Measurements from ENCODE around the gene HIBADH. TPM values are rescaled to one million over a fixed set of nuclear protein-coding genes. Genes with fewer than 3 reads are reported as not detected.
"Not testable (repeated sequence)": the region's sequence is repeated elsewhere in the genome, so short reads cannot be mapped to it uniquely, and the experiment has no call there.

Gene HIBADH
- polyA plus RNA-seq, 1 donor = 90.5 TPM

- DNase-seq = no peak
Observed at GRCh38 chr7:27549606-27550005, 113.1 kb downstream of the HIBADH start.

- DNase-seq = no peak
Observed at GRCh38 chr7:27548304-27548703, 114.4 kb downstream of the HIBADH start.

GRCh38 chr7:27547401-27547800, 115.3 kb downstream of the HIBADH start:
- DNase-seq = no peak

GRCh38 chr7:27546610-27547009, 116.1 kb downstream of the HIBADH start:
- no peak for DNase-seq

- DNase-seq = no peak
Observed at GRCh38 chr7:27535795-27536194, 126.9 kb downstream of the HIBADH start.

- no peak for DNase-seq
Observed at GRCh38 chr7:27533652-27534081, 129.0 kb downstream of the HIBADH start.

GRCh38 chr7:27532314-27532713, 130.4 kb downstream of the HIBADH start:
- no peak for DNase-seq

GRCh38 chr7:27527348-27527714, 135.4 kb downstream of the HIBADH start:
- DNase-seq = no peak

- DNase-seq = no peak
Observed at GRCh38 chr7:27526611-27527347, 135.9 kb downstream of the HIBADH start.

- no peak for DNase-seq
Observed at GRCh38 chr7:27526131-27526530, 136.6 kb downstream of the HIBADH start.

- no peak for DNase-seq
Observed at GRCh38 chr7:27523321-27523720, 139.4 kb downstream of the HIBADH start.

- DNase-seq = no peak
Observed at GRCh38 chr7:27522566-27522965, 140.1 kb downstream of the HIBADH start.

- DNase-seq = peak; percentile 45
Observed at GRCh38 chr7:27520815-27521790, 141.6 kb downstream of the HIBADH start.

GRCh38 chr7:27519793-27520469, 142.8 kb downstream of the HIBADH start:
- DNase-seq = no peak

- DNase-seq = no peak
Observed at GRCh38 chr7:27518561-27519350, 143.9 kb downstream of the HIBADH start.

GRCh38 chr7:27516421-27516820, 146.3 kb downstream of the HIBADH start:
- DNase-seq = no peak

- DNase-seq = no peak
Observed at GRCh38 chr7:27515933-27516332, 146.8 kb downstream of the HIBADH start.

- DNase-seq = no peak
Observed at GRCh38 chr7:27514861-27515260, 147.8 kb downstream of the HIBADH start.

GRCh38 chr7:27513885-27514284, 148.8 kb downstream of the HIBADH start:
- no peak for DNase-seq

GRCh38 chr7:27511370-27511769, 151.3 kb downstream of the HIBADH start:
- not testable (repeated sequence) for DNase-seq

- DNase-seq = peak; percentile 44
Observed at GRCh38 chr7:27510541-27510940, 152.1 kb downstream of the HIBADH start.

- DNase-seq = not testable (repeated sequence)
Observed at GRCh38 chr7:27501879-27502278, 160.8 kb downstream of the HIBADH start.

Measured in left kidney (tissue), 2 donors.